ENCODE data around the gene PTPRU.

PTPRU gene

DNA sequence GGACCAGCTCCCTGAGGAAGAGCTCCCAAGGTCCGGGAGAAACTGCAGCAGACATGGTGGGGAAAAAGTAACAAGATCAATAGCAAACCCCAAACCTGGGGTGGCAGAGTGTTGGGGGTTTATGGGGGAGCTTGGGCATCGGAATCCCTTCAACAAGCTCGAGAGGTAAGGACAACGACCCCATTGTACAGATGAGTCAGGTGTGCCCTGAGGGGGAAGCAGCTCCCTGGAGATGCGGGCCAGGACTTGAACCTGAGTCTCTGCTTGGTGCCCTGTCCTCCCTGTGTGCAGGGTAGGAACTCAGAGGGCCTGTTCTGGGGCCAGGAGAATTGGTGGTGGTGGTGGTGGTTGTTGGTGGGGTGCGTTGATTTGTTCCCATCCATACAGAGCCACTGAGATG is 125.4 kb downstream of the PTPRU start:
- H2AFZ ChIP-seq (ENCODE audit: low read depth, low read length, severe bottlenecking), result no peak overlapping the region
- H3K4me3 ChIP-seq (ENCODE audit: insufficient read depth, low read length, poor library complexity, severe bottlenecking), result no peak overlapping the region
- TF ChIP-seq EZH2phosphoT487 (conservative IDR thresholded peaks at IDR 0.05; ENCODE audit: low read length), result no peak
- TF ChIP-seq, protein P1, sequence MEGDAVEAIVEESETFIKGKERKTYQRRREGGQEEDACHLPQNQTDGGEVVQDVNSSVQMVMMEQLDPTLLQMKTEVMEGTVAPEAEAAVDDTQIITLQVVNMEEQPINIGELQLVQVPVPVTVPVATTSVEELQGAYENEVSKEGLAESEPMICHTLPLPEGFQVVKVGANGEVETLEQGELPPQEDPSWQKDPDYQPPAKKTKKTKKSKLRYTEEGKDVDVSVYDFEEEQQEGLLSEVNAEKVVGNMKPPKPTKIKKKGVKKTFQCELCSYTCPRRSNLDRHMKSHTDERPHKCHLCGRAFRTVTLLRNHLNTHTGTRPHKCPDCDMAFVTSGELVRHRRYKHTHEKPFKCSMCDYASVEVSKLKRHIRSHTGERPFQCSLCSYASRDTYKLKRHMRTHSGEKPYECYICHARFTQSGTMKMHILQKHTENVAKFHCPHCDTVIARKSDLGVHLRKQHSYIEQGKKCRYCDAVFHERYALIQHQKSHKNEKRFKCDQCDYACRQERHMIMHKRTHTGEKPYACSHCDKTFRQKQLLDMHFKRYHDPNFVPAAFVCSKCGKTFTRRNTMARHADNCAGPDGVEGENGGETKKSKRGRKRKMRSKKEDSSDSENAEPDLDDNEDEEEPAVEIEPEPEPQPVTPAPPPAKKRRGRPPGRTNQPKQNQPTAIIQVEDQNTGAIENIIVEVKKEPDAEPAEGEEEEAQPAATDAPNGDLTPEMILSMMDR (IDR thresholded peaks at IDR 0.05; ENCODE audit: insufficient read depth, low read length, poor library complexity, severe bottlenecking), result no peak
- no peaks in the 10 kb centered on the region for H3K9me3 ChIP-seq (ENCODE audit: insufficient read depth, low read length)
- no peaks in the 10 kb centered on the region for H3K79me2 ChIP-seq (ENCODE audit: insufficient read depth, low read length)
- no peaks in the 10 kb centered on the region for H3K27me3 ChIP-seq (ENCODE audit: low read length)
- no peaks in the 10 kb centered on the region for H3F3A ChIP-seq (ENCODE audit: insufficient read depth)
- no peak overlapping the region for H3K27ac ChIP-seq (ENCODE audit: low read depth, low read length)
- H3K9ac ChIP-seq (ENCODE audit: low read length), result no peak overlapping the region
- no peaks in the 10 kb centered on the region for H4K20me1 ChIP-seq (ENCODE audit: low read depth, low read length)
- no peaks in the 10 kb centered on the region for H3K9me2 ChIP-seq (replicated peaks; ENCODE audit: insufficient read depth, low read length)
- no peaks in the 10 kb centered on the region for H3K36me3 ChIP-seq (ENCODE audit: low read length)
- no peak overlapping the region for H3K4me2 ChIP-seq (ENCODE audit: low read depth, low read length, poor library complexity, severe bottlenecking)

DNA sequence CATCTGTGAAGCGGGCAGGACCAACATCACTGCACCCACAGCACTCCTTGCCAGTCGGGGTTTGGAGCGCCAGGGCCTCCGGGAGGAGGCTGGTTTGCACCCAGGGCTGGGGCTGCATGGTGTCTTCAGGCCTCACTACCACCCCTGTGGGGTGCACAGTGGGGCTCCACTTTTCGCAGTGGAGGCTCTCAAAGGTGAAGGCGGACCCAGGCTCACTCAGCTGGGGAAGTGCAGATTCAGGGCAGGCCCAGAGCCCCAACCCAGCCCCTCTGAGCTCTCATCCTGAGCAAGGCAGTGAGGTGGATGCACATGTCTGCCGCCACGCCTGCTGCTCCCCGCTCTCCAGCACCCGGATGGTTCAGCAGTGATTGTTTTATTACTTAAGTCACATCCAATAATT is 125.8 kb downstream of the PTPRU start:
- no peaks in the 10 kb centered on the region for H3F3A ChIP-seq (ENCODE audit: insufficient read depth)
- TF ChIP-seq, protein P1 (IDR thresholded peaks at IDR 0.05; ENCODE audit: insufficient read depth, low read length, poor library complexity, severe bottlenecking), result no peak
- TF ChIP-seq EZH2phosphoT487 (conservative IDR thresholded peaks at IDR 0.05; ENCODE audit: low read length), result no peak
- H4K20me1 ChIP-seq (ENCODE audit: low read depth, low read length), result no peaks in the 10 kb centered on the region
- H3K9me3 ChIP-seq (ENCODE audit: insufficient read depth, low read length), result no peaks in the 10 kb centered on the region
- no peaks in the 10 kb centered on the region for H3K79me2 ChIP-seq (ENCODE audit: insufficient read depth, low read length)
- H3K27me3 ChIP-seq (ENCODE audit: low read length), result no peaks in the 10 kb centered on the region
- H3K9me2 ChIP-seq (replicated peaks; ENCODE audit: insufficient read depth, low read length), result no peaks in the 10 kb centered on the region
- H3K9ac ChIP-seq (ENCODE audit: low read length), result no peak overlapping the region
- no peak overlapping the region for H3K4me2 ChIP-seq (ENCODE audit: low read depth, low read length, poor library complexity, severe bottlenecking)
- no peak overlapping the region for H2AFZ ChIP-seq (ENCODE audit: low read depth, low read length, severe bottlenecking)
- H3K27ac ChIP-seq (ENCODE audit: low read depth, low read length), result no peak overlapping the region
- no peaks in the 10 kb centered on the region for H3K36me3 ChIP-seq (ENCODE audit: low read length)
- no peak overlapping the region for H3K4me3 ChIP-seq (ENCODE audit: insufficient read depth, low read length, poor library complexity, severe bottlenecking)

DNA sequence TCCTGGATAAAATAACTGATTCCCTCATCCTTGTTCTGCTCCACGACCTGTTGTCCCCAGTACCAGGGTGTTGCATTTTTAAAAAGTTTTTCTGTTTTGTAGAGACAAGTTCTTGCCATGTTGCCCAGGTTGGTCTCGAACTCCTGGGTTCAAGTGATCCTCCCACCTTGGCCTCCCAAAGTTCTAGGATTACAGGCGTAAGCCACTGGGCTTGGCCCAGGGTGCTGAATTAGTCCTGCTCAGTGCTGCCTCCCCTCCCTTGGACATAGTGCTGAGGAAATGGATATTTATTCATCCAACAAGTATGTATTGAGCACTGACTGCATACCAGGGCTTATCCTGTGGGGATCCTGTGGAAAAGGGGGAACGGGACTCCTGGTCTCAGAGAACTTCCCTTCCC is 126.4 kb downstream of the PTPRU start:
- H3K79me2 ChIP-seq (ENCODE audit: insufficient read depth, low read length), result no peaks in the 10 kb centered on the region
- H3F3A ChIP-seq (ENCODE audit: insufficient read depth), result no peaks in the 10 kb centered on the region
- H3K27ac ChIP-seq (ENCODE audit: low read depth, low read length), result no peak overlapping the region
- no peak overlapping the region for H3K9ac ChIP-seq (ENCODE audit: low read length)
- no peaks in the 10 kb centered on the region for H3K9me3 ChIP-seq (ENCODE audit: insufficient read depth, low read length)
- H3K4me2 ChIP-seq (ENCODE audit: low read depth, low read length, poor library complexity, severe bottlenecking), result no peak overlapping the region
- 0 out of 2 replicates have a peak, but pooled peaks cover 4% of the 10 kb centered on the region for H3K27me3 ChIP-seq (ENCODE audit: low read length)
- H4K20me1 ChIP-seq (ENCODE audit: low read depth, low read length), result no peaks in the 10 kb centered on the region
- no peak overlapping the region for H2AFZ ChIP-seq (ENCODE audit: low read depth, low read length, severe bottlenecking)
- H3K9me2 ChIP-seq (replicated peaks; ENCODE audit: insufficient read depth, low read length), result no peaks in the 10 kb centered on the region
- H3K36me3 ChIP-seq (ENCODE audit: low read length), result no peaks in the 10 kb centered on the region
- TF ChIP-seq, protein P1 (IDR thresholded peaks at IDR 0.05; ENCODE audit: insufficient read depth, low read length, poor library complexity, severe bottlenecking), result no peak
- no peak for TF ChIP-seq EZH2phosphoT487 (conservative IDR thresholded peaks at IDR 0.05; ENCODE audit: low read length)
- H3K4me3 ChIP-seq (ENCODE audit: insufficient read depth, low read length, poor library complexity, severe bottlenecking), result no peak overlapping the region
